Ishikawa (cell line): ENCODE data around the gene ARID5B.

Experiments
- CEBPB ChIP-seq: IDR thresholded peaks from 2 replicates; pipeline ENCODE4 v1.6.1; 2012
- CREB1 ChIP-seq: IDR thresholded peaks from 2 replicates; pipeline ENCODE4 v1.6.1; 2012; ENCODE audit warnings: low read depth
- EGR1 ChIP-seq: IDR thresholded peaks from 2 replicates; pipeline ENCODE4 v1.6.1; 2012
- EP300 ChIP-seq: IDR thresholded peaks from 2 replicates; pipeline ENCODE4 v1.6.1; 2012; ENCODE audit warnings: borderline replicate concordance
- FOXM1 ChIP-seq: IDR thresholded peaks from 2 replicates; pipeline ENCODE4 v1.6.1; 2012; ENCODE audit warnings: low read depth, borderline replicate concordance
- NFIC ChIP-seq: IDR thresholded peaks from 2 replicates; pipeline ENCODE4 v1.6.1; 2012
- RAD21 ChIP-seq: IDR thresholded peaks from 2 replicates; pipeline ENCODE4 v1.6.1; 2012; ENCODE audit warnings: low read depth
- TAF1 ChIP-seq: IDR thresholded peaks from 2 replicates; pipeline ENCODE4 v1.6.1; 2012; ENCODE audit warnings: low read depth, mild to moderate bottlenecking
- TCF12 ChIP-seq: IDR thresholded peaks from 2 replicates; pipeline ENCODE4 v1.6.1; 2012; ENCODE audit warnings: low read depth
- TEAD4 ChIP-seq: IDR thresholded peaks from 2 replicates; pipeline ENCODE4 v1.6.1; 2012
- YY1 ChIP-seq: IDR thresholded peaks from 2 replicates; pipeline ENCODE4 v1.6.1; 2012; ENCODE audit warnings: low read depth
- ZBTB7A ChIP-seq: IDR thresholded peaks from 2 replicates; pipeline ENCODE4 v1.6.1; 2012; ENCODE audit warnings: low read depth
- TF ChIP-seq, protein P1 (sequence below): IDR thresholded peaks from 2 replicates; pipeline ENCODE4 v1.6.1; 2012
- TF ChIP-seq, protein P2 (sequence below): IDR thresholded peaks from 2 replicates; pipeline ENCODE4 v1.6.1; 2012
- TF ChIP-seq, protein P3 (sequence below): IDR thresholded peaks from 2 replicates; pipeline ENCODE4 v1.6.1; 2012; ENCODE audit warnings: low read depth, mild to moderate bottlenecking

Gene ARID5B

DNA sequence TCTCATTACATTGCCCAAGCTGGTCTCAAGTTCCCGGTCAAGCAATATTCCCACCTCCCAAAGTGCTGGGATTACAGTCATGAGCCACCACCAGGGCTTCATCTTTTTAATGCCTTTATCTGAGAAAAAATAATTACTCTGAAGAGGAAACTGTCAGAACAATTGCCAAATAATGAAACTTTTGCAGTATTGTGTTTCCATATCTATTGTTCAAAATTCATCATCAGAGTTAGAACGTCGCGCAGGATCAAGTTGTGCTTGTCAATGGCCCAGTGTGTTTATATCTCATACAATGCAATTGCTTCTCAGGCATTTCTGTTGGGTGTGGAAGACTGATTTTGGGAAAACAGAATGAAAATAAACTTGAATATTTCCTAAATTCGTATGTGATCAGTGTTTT, 143.1 kb downstream of the ARID5B start:
- TF ChIP-seq YY1, result no peak
- no peak for TF ChIP-seq ZBTB7A
- TF ChIP-seq TEAD4, result no peak
- no peak for TF ChIP-seq CEBPB
- no peak for TF ChIP-seq CREB1
- TF ChIP-seq, protein P1, sequence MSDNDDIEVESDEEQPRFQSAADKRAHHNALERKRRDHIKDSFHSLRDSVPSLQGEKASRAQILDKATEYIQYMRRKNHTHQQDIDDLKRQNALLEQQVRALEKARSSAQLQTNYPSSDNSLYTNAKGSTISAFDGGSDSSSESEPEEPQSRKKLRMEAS, result no peak
- TF ChIP-seq TCF12, result no peak

DNA sequence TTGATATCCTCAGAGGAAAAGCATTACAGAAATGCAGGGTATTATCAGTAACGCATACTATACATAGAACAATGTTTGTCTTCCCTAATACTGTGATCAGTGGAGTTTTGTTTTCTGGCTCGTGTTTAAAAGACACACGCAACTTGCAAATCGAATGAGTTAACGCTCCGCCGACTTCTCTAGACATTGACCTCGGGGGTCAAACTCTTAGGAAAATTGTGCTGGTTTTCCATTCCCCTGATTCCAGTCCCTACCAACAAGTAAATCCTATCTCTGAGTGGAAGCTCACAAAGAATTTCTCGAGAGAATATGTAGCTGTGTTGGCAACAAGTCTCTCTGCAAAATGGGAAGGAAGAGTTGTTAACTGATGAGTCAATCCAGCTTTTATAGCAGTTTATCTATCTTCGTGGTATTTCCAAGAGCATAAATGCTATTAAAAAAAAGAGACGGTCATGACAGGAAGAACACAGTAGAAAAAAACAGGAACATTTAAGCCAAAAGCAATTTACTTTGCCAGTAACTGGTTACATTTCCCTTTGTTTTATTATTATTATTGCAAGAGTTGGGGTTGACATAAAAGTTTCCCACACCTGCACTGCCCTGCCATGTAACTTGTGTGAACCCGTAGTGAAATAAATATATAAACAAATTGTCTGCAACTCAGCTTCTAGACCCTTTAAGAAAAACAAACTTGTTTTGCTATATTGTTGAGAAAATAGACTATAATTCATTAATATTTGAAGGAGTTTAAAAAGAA, 144.4 kb downstream of the ARID5B start:
- TF ChIP-seq CEBPB, result no peak
- TF ChIP-seq, protein P2, sequence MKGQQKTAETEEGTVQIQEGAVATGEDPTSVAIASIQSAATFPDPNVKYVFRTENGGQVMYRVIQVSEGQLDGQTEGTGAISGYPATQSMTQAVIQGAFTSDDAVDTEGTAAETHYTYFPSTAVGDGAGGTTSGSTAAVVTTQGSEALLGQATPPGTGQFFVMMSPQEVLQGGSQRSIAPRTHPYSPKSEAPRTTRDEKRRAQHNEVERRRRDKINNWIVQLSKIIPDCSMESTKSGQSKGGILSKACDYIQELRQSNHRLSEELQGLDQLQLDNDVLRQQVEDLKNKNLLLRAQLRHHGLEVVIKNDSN, result no peak
- TF ChIP-seq TEAD4, result no peak
- TF ChIP-seq CREB1, result no peak
- no peak for TF ChIP-seq EP300
- no peak for TF ChIP-seq NFIC
- TF ChIP-seq TCF12, result no peak
- no peak for TF ChIP-seq ZBTB7A
- no peak for TF ChIP-seq YY1
- TF ChIP-seq TAF1, result no peak
- TF ChIP-seq, protein P3, sequence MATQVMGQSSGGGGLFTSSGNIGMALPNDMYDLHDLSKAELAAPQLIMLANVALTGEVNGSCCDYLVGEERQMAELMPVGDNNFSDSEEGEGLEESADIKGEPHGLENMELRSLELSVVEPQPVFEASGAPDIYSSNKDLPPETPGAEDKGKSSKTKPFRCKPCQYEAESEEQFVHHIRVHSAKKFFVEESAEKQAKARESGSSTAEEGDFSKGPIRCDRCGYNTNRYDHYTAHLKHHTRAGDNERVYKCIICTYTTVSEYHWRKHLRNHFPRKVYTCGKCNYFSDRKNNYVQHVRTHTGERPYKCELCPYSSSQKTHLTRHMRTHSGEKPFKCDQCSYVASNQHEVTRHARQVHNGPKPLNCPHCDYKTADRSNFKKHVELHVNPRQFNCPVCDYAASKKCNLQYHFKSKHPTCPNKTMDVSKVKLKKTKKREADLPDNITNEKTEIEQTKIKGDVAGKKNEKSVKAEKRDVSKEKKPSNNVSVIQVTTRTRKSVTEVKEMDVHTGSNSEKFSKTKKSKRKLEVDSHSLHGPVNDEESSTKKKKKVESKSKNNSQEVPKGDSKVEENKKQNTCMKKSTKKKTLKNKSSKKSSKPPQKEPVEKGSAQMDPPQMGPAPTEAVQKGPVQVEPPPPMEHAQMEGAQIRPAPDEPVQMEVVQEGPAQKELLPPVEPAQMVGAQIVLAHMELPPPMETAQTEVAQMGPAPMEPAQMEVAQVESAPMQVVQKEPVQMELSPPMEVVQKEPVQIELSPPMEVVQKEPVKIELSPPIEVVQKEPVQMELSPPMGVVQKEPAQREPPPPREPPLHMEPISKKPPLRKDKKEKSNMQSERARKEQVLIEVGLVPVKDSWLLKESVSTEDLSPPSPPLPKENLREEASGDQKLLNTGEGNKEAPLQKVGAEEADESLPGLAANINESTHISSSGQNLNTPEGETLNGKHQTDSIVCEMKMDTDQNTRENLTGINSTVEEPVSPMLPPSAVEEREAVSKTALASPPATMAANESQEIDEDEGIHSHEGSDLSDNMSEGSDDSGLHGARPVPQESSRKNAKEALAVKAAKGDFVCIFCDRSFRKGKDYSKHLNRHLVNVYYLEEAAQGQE, result no peak
- no peak for TF ChIP-seq RAD21
- TF ChIP-seq, protein P1, result no peak
- TF ChIP-seq EGR1, result no peak
- no peak for TF ChIP-seq FOXM1

DNA sequence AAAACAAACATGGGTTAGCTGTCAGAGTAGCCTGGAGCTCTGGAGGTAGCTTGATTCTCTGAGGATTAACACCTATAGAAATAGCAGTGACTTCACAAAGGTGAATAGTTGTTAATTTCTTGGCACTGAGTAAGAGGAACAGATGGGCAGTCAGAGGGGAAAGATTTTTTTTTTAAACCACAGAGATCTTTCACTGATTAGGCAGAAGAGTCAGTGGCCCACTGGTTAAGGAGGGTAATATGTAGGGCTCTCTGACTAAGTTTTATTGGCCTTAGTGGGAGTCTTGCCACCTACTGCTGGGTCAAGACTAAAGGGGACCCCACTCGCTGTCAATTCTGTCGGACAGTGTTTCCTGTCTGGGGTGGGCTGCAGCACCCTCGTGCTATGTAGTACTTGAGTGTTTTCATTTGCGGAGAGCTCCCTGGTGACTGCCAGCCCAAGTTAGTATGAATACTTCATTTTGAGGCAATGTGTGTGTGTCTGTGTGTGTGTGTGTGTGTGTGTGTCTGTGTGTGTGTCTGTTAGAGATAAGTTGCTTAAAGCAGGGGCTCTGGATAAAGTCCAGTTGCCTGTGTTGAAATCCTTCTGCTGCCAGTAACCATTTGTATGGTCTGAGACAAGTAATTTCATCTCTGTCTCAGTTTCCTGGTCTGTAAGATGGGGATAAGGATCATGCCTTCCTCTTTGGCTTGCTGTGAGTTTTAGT, 145.2 kb downstream of the ARID5B start:
- TF ChIP-seq, protein P1, result no peak
- no peak for TF ChIP-seq EP300
- no peak for TF ChIP-seq CEBPB
- no peak for TF ChIP-seq TAF1
- no peak for TF ChIP-seq RAD21
- no peak for TF ChIP-seq YY1
- TF ChIP-seq TEAD4, result no peak
- TF ChIP-seq ZBTB7A, result no peak
- TF ChIP-seq, protein P3, result no peak
- TF ChIP-seq NFIC, result no peak
- no peak for TF ChIP-seq FOXM1
- no peak for TF ChIP-seq TCF12
- TF ChIP-seq CREB1, result no peak
- TF ChIP-seq, protein P2, result no peak
- no peak for TF ChIP-seq EGR1

DNA sequence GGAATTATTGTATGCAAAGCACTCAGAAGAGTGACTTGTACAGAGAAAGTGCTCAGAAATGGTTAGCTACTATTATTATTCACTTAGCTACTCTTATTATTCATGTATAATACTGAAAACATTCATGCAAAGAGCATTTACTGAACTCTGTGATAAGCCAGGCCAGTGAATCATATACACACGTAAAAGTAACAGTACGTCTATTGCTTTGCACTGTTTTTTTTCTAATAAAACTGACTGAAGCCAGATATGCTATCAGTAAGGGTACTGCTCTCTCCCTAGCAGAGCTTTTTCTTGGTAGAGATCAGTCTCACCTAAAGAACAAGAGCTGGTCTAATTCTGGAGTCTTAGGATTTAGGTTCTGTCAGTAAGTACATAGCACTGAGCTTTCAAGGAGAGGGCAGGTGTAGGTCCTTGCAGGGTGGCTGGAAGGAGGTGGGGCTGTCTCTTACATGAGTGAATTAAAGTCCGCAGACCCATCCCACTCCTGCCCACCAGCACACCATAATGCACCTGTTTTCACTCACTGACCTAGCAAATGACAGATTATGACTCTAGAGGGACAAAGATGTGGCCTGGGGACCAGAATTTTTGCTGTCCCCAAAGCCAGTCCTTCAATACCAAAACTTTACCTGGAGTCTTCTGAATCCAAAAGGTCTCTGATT, 145.9 kb downstream of the ARID5B start:
- TF ChIP-seq RAD21 (no peak), TCF12 (no peak), EP300 (no peak)

DNA sequence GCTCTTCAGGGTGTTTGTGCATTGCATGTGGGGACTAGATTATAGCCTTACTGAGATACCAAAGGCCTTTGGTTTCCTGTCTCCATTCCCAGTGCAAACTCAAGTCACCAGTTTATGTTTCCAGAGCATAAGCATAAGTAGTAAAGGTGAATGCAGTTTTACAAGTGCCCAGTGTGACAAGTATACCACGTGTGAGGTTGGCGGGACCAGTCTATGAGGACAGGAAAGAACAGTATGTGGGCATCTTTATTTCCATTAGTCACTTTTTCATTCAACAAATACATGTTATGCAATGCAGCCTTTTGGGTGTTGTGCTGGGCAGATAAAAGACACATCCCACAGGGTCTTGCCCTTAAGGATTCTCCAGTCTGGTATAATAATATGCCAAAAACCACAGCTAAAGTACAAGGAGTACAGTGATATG, 146.5 kb downstream of the ARID5B start:
- TF ChIP-seq, protein P1, result no peak
- TF ChIP-seq CEBPB (no peak), CREB1 (no peak), ZBTB7A (no peak), NFIC (no peak)
- TF ChIP-seq, protein P3, result no peak
- TF ChIP-seq, protein P2, result no peak
